Kidney tubule cell (primary cell): ENCODE measurements around the gene ALOX15B.

ENCODE experiments used
- DNase-seq: peaks from one replicate; pipeline ENCODE4 v3.0.0-alpha.2; 2018; ENCODE audit warnings: low spot score

Gene ALOX15B

GRCh38 chr17:8038954-8039610, at the start of gene ALOX15B:
TSS of gene ALOX15B (plus strand) at chr17:8039059. CDS start at chr17:8039156, 97 bp downstream.
- DNase-seq = no peak

GRCh38 chr17:7989781-7990655, 48.8 kb upstream of the ALOX15B start:
- DNase-seq = peak; percentile 84

GRCh38 chr17:7992516-7992915, 46.3 kb upstream of the ALOX15B start:
- peak; percentile 99 for DNase-seq

GRCh38 chr17:7992924-7993323, 45.9 kb upstream of the ALOX15B start:
- peak; percentile 56 for DNase-seq

- no peak for DNase-seq
These were observed 44.8 kb upstream of the ALOX15B start for GRCh38 chr17:7993972-7994589.

GRCh38 chr17:7995724-7996123, 43.1 kb upstream of the ALOX15B start:
- DNase-seq = no peak

- peak; percentile 41 for DNase-seq
These were observed 41.7 kb upstream of the ALOX15B start for GRCh38 chr17:7997186-7997585.

- no peak for DNase-seq
These were observed 36.7 kb upstream of the ALOX15B start, which contains the start of gene GUCY2D for GRCh38 chr17:8001976-8002720. TSS of gene GUCY2D (plus strand) at chr17:8002615. CDS start at chr17:8003048, 433 bp downstream.

- no peak for DNase-seq
These were observed 35.9 kb upstream of the ALOX15B start for GRCh38 chr17:8002721-8003593.

- DNase-seq = no peak
These were observed 35.2 kb upstream of the ALOX15B start for GRCh38 chr17:8003594-8004181.

GRCh38 chr17:8004899-8005298, 34.0 kb upstream of the ALOX15B start:
- DNase-seq = no peak

- peak; percentile 49 for DNase-seq
These were observed 33.5 kb upstream of the ALOX15B start for GRCh38 chr17:8005357-8005756.

- DNase-seq = no peak
These were observed 32.7 kb upstream of the ALOX15B start for GRCh38 chr17:8005967-8006730.

- no peak for DNase-seq
These were observed 31.8 kb upstream of the ALOX15B start for GRCh38 chr17:8006836-8007680.

- DNase-seq = no peak
These were observed 31.0 kb upstream of the ALOX15B start for GRCh38 chr17:8007836-8008235.

GRCh38 chr17:8012045-8012580, 26.7 kb upstream of the ALOX15B start:
- no peak for DNase-seq

GRCh38 chr17:8012996-8013640, 25.7 kb upstream of the ALOX15B start:
- DNase-seq = no peak
